Vagina (tissue), 1 donor: ENCODE measurements around the gene FAM210A. TPM values are rescaled to one million over a fixed set of nuclear protein-coding genes. Genes with fewer than 3 reads are reported as not detected.

Experiments used
- small RNA-seq: library from RNA; depleted of rRNA; stranded (forward); fragments of <200 nt; gene quantifications from one replicate; pipeline ENCODE3, GENCODE V24; 2016
- total RNA-seq: library from RNA; depleted of rRNA; stranded (reverse); fragments of >200 nt; gene quantifications from one replicate; pipeline ENCODE4 v1.2.3, GENCODE V29; 2016

Gene FAM210A
- total RNA-seq, 1 donor from 2014 or later = 12.8 TPM

Small RNA genes within 50 kb of the gene (small RNA-seq; reads per million reads assigned to genes)
- not detected for gene AP001525.1
- gene RN7SL362P = not detected

Other genes starting within 250 kb of the FAM210A start
- gene RNMT, start 115 bp upstream of the FAM210A start, total RNA-seq = 12.8 TPM
- gene MC5R, start 97.6 kb upstream of the FAM210A start, total RNA-seq = 0.74 TPM
- not detected for gene MC2R, start 189.0 kb upstream of the FAM210A start, total RNA-seq